SK-N-SH (cell line): ENCODE measurements around the gene FAM204A.

Source experiments
- EZH2phosphoT487 ChIP-seq: fragments of 200-600 bp; sonication (generic); IDR thresholded peaks from 2 replicates; pipeline ENCODE4 v1.6.1; 2017; ENCODE audit warnings: low read depth, mixed run types, mild to moderate bottlenecking, antibody characterized with exemption, moderate library complexity, borderline replicate concordance
- RFX5 ChIP-seq: IDR thresholded peaks from 2 replicates; pipeline ENCODE4 v1.6.1; 2012; ENCODE audit warnings: mild to moderate bottlenecking, improper control_type of control experiment, low read length
- TAF1 ChIP-seq: IDR thresholded peaks from 2 replicates; pipeline ENCODE4 v1.6.1; 2012; ENCODE audit warnings: low read depth, mild to moderate bottlenecking, low read length, moderate library complexity, borderline replicate concordance

- no peak for TF ChIP-seq EZH2phosphoT487
- TF ChIP-seq TAF1 = no peak
- TF ChIP-seq RFX5 = no peak
These were observed 4.8 kb downstream of the FAM204A start for GRCh38 chr10:118337356-118337755.
